SK-N-SH (cell line): ENCODE measurements around the gene SLC16A5.

Experiments used
- EP300 ChIP-seq, 2 experiments: IDR thresholded peaks; 2 replicates each; pipeline versions ENCODE4 v1.4.0 to v1.6.1; 2012; ENCODE audit warnings: borderline replicate concordance in 1 of 2, low read depth in 1 of 2, low read length in 1 of 2
- EZH2phosphoT487 ChIP-seq: fragments of 200-600 bp; sonication (generic); IDR thresholded peaks from 2 replicates; pipeline ENCODE4 v1.6.1; 2017; ENCODE audit warnings: low read depth, mixed run types, mild to moderate bottlenecking, antibody characterized with exemption, moderate library complexity, borderline replicate concordance
- FOSL2 ChIP-seq: IDR thresholded peaks from 2 replicates; pipeline ENCODE4 v1.4.0; 2012; ENCODE audit warnings: low read depth, mild to moderate bottlenecking, moderate library complexity, borderline replicate concordance
- FOXJ3 ChIP-seq: sonication (generic); formaldehyde crosslinking; IDR thresholded peaks from 2 replicates; pipeline ENCODE4 v1.5.1; 2020; ENCODE audit warnings: mild to moderate bottlenecking, missing genetic modification reagents
- JUND ChIP-seq: IDR thresholded peaks from 2 replicates; pipeline ENCODE4 v1.4.0; 2012
- NFIC ChIP-seq: IDR thresholded peaks from 2 replicates; pipeline ENCODE4 v1.4.0; 2012; ENCODE audit warnings: borderline replicate concordance
- POLR2AphosphoS5 ChIP-seq: IDR thresholded peaks from 2 replicates; pipeline ENCODE4 v1.6.1; 2012; ENCODE audit warnings: low read depth, low read length
- RAD21 ChIP-seq: IDR thresholded peaks from 2 replicates; pipeline ENCODE4 v1.6.1; 2012; ENCODE audit warnings: mild to moderate bottlenecking, low read length
- RXRA ChIP-seq: IDR thresholded peaks from 2 replicates; pipeline ENCODE4 v1.4.0; 2012; ENCODE audit warnings: low read depth, mild to moderate bottlenecking, borderline replicate concordance
- TAF1 ChIP-seq: IDR thresholded peaks from 2 replicates; pipeline ENCODE4 v1.6.1; 2012; ENCODE audit warnings: low read depth, mild to moderate bottlenecking, low read length, moderate library complexity, borderline replicate concordance
- YY1 ChIP-seq: IDR thresholded peaks from 2 replicates; pipeline ENCODE4 v1.4.0; 2012; ENCODE audit warnings: low read depth, mild to moderate bottlenecking
- TF ChIP-seq, protein P1 (sequence below): fragments of 200-600 bp; sonication (generic); IDR thresholded peaks from 2 replicates; pipeline ENCODE4 v1.6.1; 2017; ENCODE audit warnings: antibody characterized with exemption, mild to moderate bottlenecking, moderate library complexity
- TF ChIP-seq, protein P2 (sequence below): IDR thresholded peaks from 2 replicates; pipeline ENCODE4 v1.6.1; 2012; ENCODE audit warnings: mild to moderate bottlenecking, low read depth, low read length, moderate library complexity
- TF ChIP-seq, protein P3 (sequence below): IDR thresholded peaks from 2 replicates; pipeline ENCODE4; 2012

DNA sequence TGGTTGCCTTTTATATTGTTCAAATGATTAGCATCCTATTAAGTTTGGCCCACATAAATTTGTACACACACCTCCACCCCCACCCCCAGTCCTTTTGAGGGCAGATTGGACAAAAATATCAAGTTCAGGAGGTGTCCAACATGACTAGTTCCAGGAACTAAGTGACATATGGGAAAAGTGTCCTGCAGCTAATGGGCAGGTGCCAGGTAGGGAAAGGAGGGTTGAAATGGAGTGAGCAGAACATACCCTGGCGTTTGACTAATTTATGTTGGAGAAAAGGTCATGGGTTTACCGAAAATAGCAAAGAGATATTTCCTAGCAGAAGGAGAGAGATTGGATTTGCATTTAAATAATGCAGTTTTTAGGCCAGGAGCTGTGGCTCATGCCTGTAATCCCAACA, 35.8 kb upstream of the SLC16A5 start:
- TF ChIP-seq, protein P1, sequence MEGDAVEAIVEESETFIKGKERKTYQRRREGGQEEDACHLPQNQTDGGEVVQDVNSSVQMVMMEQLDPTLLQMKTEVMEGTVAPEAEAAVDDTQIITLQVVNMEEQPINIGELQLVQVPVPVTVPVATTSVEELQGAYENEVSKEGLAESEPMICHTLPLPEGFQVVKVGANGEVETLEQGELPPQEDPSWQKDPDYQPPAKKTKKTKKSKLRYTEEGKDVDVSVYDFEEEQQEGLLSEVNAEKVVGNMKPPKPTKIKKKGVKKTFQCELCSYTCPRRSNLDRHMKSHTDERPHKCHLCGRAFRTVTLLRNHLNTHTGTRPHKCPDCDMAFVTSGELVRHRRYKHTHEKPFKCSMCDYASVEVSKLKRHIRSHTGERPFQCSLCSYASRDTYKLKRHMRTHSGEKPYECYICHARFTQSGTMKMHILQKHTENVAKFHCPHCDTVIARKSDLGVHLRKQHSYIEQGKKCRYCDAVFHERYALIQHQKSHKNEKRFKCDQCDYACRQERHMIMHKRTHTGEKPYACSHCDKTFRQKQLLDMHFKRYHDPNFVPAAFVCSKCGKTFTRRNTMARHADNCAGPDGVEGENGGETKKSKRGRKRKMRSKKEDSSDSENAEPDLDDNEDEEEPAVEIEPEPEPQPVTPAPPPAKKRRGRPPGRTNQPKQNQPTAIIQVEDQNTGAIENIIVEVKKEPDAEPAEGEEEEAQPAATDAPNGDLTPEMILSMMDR, result no peak
- TF ChIP-seq JUND, result no peak
- TF ChIP-seq, protein P2, sequence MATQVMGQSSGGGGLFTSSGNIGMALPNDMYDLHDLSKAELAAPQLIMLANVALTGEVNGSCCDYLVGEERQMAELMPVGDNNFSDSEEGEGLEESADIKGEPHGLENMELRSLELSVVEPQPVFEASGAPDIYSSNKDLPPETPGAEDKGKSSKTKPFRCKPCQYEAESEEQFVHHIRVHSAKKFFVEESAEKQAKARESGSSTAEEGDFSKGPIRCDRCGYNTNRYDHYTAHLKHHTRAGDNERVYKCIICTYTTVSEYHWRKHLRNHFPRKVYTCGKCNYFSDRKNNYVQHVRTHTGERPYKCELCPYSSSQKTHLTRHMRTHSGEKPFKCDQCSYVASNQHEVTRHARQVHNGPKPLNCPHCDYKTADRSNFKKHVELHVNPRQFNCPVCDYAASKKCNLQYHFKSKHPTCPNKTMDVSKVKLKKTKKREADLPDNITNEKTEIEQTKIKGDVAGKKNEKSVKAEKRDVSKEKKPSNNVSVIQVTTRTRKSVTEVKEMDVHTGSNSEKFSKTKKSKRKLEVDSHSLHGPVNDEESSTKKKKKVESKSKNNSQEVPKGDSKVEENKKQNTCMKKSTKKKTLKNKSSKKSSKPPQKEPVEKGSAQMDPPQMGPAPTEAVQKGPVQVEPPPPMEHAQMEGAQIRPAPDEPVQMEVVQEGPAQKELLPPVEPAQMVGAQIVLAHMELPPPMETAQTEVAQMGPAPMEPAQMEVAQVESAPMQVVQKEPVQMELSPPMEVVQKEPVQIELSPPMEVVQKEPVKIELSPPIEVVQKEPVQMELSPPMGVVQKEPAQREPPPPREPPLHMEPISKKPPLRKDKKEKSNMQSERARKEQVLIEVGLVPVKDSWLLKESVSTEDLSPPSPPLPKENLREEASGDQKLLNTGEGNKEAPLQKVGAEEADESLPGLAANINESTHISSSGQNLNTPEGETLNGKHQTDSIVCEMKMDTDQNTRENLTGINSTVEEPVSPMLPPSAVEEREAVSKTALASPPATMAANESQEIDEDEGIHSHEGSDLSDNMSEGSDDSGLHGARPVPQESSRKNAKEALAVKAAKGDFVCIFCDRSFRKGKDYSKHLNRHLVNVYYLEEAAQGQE, result no peak
- no peak for TF ChIP-seq TAF1
- TF ChIP-seq YY1, result no peak
- no peak for TF ChIP-seq EP300 (IDR thresholded peaks at IDR 0.05; ENCODE audit: borderline replicate concordance in 1 of 2, low read depth in 1 of 2, low read length in 1 of 2)
- no peak for TF ChIP-seq POLR2AphosphoS5
- TF ChIP-seq RAD21, result no peak
- TF ChIP-seq, protein P3, sequence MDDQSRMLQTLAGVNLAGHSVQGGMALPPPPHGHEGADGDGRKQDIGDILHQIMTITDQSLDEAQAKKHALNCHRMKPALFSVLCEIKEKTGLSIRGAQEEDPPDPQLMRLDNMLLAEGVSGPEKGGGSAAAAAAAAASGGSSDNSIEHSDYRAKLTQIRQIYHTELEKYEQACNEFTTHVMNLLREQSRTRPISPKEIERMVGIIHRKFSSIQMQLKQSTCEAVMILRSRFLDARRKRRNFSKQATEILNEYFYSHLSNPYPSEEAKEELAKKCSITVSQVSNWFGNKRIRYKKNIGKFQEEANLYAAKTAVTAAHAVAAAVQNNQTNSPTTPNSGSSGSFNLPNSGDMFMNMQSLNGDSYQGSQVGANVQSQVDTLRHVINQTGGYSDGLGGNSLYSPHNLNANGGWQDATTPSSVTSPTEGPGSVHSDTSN, result no peak
- no peak for TF ChIP-seq EZH2phosphoT487
- TF ChIP-seq FOXJ3 (CRISPR knock-in tag), result no peak
- TF ChIP-seq NFIC, result no peak
- no peak for TF ChIP-seq FOSL2
- no peak for TF ChIP-seq RXRA
